Neural cell (in vitro differentiated cells): ENCODE results near the gene TMBIM4. TPM values are rescaled to one million over a fixed set of nuclear protein-coding genes. Genes with fewer than 3 reads are reported as not detected.

Experiments used
- H2AFZ ChIP-seq: fragments of 200-600, 300-800 bp; sonication (generic), shearing (Covaris generic); 2 replicates; pipeline ENCODE4 v1.6.0; 2014; ENCODE audit warnings: low read depth, mild to moderate bottlenecking, antibody characterized with exemption, low read length, moderate library complexity
- H3F3A ChIP-seq: fragments of 200-600 bp; shearing (Covaris generic); 2 replicates; pipeline ENCODE4 v1.6.1; 2016; ENCODE audit warnings: mild to moderate bottlenecking, moderate library complexity, mixed read lengths, antibody characterized with exemption, low read length; ENCODE audit not compliant: insufficient read depth, poor library complexity, severe bottlenecking
- H3K27ac ChIP-seq: fragments of 200-600, 300-800 bp; sonication (generic), shearing (Covaris generic); 2 replicates; pipeline ENCODE4 v1.5.1; 2014; ENCODE audit warnings: mild to moderate bottlenecking, low read length, moderate library complexity
- H3K27me3 ChIP-seq: fragments of 300-800, 200-600 bp; sonication (generic), shearing (Covaris generic); 2 replicates; pipeline ENCODE4 v1.6.0; 2014; ENCODE audit warnings: mild to moderate bottlenecking, low read depth, low read length, moderate library complexity; ENCODE audit not compliant: insufficient read depth
- H3K36me3 ChIP-seq: fragments of 300-800, 200-600 bp; sonication (generic), shearing (Covaris generic); 2 replicates; pipeline ENCODE4 v1.5.1; 2014; ENCODE audit warnings: mild to moderate bottlenecking, antibody characterized with exemption, low read length, moderate library complexity; ENCODE audit not compliant: insufficient read depth
- H3K4me2 ChIP-seq: fragments of 300-800, 200-600 bp; sonication (generic), shearing (Covaris generic); 2 replicates; pipeline ENCODE4 v1.6.0; 2014; ENCODE audit warnings: mild to moderate bottlenecking, low read length
- H3K4me3 ChIP-seq: fragments of 300-800, 200-600 bp; sonication (generic), shearing (Covaris generic); 2 replicates; pipeline ENCODE4 v1.5.1; 2014; ENCODE audit warnings: mild to moderate bottlenecking, low read length, moderate library complexity
- H3K79me2 ChIP-seq: fragments of 200-600 bp; shearing (Covaris generic); replicated peaks from 2 replicates; pipeline ENCODE4 v1.6.0; 2014; ENCODE audit warnings: mild to moderate bottlenecking, low read length, moderate library complexity; ENCODE audit not compliant: insufficient read depth
- H3K9ac ChIP-seq: fragments of 300-800, 200-600 bp; sonication (generic), shearing (Covaris generic); 2 replicates; pipeline ENCODE4 v1.6.1; 2016; ENCODE audit warnings: mild to moderate bottlenecking, low read length, mixed read lengths
- H3K9me2 ChIP-seq: fragments of 200-600 bp; shearing (Covaris generic); 2 replicates; pipeline ENCODE4 v1.6.1; 2016; ENCODE audit warnings: mild to moderate bottlenecking, low read length, mixed read lengths; ENCODE audit not compliant: insufficient read depth
- H3K9me3 ChIP-seq: fragments of 200-600, 300-800 bp; sonication (generic), shearing (Covaris generic); 2 replicates; pipeline ENCODE4 v1.6.1; 2016; ENCODE audit warnings: mild to moderate bottlenecking, mixed run types, low read length, moderate library complexity, mixed read lengths
- H4K20me1 ChIP-seq: fragments of 200-600 bp; shearing (Covaris generic); 2 replicates; pipeline ENCODE4 v1.6.1; 2016; ENCODE audit warnings: mild to moderate bottlenecking, mixed run types; ENCODE audit not compliant: insufficient read depth
- EP300 ChIP-seq: fragments of 450-650 bp; conservative IDR thresholded peaks from 2 replicates; pipeline ENCODE4 v1.6.1; 2014; ENCODE audit warnings: antibody characterized with exemption, mild to moderate bottlenecking, moderate library complexity; ENCODE audit not compliant: poor library complexity, severe bottlenecking
- EZH2 ChIP-seq: fragments of 200-600, 300-800 bp; shearing (Covaris generic), sonication (generic); IDR thresholded peaks from 2 replicates; pipeline ENCODE4 v1.6.1; 2014; ENCODE audit warnings: antibody characterized with exemption, low read length, borderline replicate concordance, mild to moderate bottlenecking; ENCODE audit not compliant: insufficient read depth, poor library complexity, severe bottlenecking
- MXI1 ChIP-seq: fragments of 450-650 bp; conservative IDR thresholded peaks from 2 replicates; pipeline ENCODE4 v1.6.1; 2014; ENCODE audit warnings: antibody characterized with exemption, mild to moderate bottlenecking; ENCODE audit not compliant: poor library complexity, severe bottlenecking
- POLR2AphosphoS5 ChIP-seq: IDR thresholded peaks from 2 replicates; pipeline ENCODE4 v1.6.1; 2012
- RAD21 ChIP-seq: fragments of 450-650 bp; conservative IDR thresholded peaks from 2 replicates; pipeline ENCODE4 v1.6.1; 2014; ENCODE audit warnings: antibody characterized with exemption, mild to moderate bottlenecking, moderate library complexity
- SMC3 ChIP-seq: fragments of 450-650 bp; conservative IDR thresholded peaks from 2 replicates; pipeline ENCODE4 v1.6.1; 2014; ENCODE audit warnings: antibody characterized with exemption, mild to moderate bottlenecking, moderate library complexity; ENCODE audit not compliant: poor library complexity
- TAF1 ChIP-seq: IDR thresholded peaks from 2 replicates; pipeline ENCODE4 v1.6.1; 2012; ENCODE audit warnings: low read depth
- polyA plus RNA-seq: library from polyadenylated mRNA; depleted of rRNA; stranded (reverse); fragments of >200 nt; gene quantifications from 2 replicates; pipeline ENCODE4 v1.2.3, GENCODE V29; 2014
- TF ChIP-seq, protein P1 (sequence below): IDR thresholded peaks from 2 replicates; pipeline ENCODE4 v1.6.1; 2012; ENCODE audit warnings: borderline replicate concordance
- TF ChIP-seq, protein P2 (sequence below): fragments of 450-650 bp; IDR thresholded peaks from 2 replicates; pipeline ENCODE4 v1.5.1; 2014; ENCODE audit warnings: antibody characterized with exemption, mild to moderate bottlenecking, moderate library complexity; ENCODE audit not compliant: poor library complexity, severe bottlenecking

Gene TMBIM4
- polyA plus RNA-seq, 1 donor from 2014 or later, result 24.5 TPM

- no peaks in the 10 kb centered on the region for H3K27me3 ChIP-seq
- no peaks in the 10 kb centered on the region for H3K36me3 ChIP-seq
- TF ChIP-seq MXI1 (no peak), EP300 (no peak), EZH2 (no peak), SMC3 (no peak), TAF1 (no peak), POLR2AphosphoS5 (no peak), RAD21 (no peak)
- TF ChIP-seq, protein P1, sequence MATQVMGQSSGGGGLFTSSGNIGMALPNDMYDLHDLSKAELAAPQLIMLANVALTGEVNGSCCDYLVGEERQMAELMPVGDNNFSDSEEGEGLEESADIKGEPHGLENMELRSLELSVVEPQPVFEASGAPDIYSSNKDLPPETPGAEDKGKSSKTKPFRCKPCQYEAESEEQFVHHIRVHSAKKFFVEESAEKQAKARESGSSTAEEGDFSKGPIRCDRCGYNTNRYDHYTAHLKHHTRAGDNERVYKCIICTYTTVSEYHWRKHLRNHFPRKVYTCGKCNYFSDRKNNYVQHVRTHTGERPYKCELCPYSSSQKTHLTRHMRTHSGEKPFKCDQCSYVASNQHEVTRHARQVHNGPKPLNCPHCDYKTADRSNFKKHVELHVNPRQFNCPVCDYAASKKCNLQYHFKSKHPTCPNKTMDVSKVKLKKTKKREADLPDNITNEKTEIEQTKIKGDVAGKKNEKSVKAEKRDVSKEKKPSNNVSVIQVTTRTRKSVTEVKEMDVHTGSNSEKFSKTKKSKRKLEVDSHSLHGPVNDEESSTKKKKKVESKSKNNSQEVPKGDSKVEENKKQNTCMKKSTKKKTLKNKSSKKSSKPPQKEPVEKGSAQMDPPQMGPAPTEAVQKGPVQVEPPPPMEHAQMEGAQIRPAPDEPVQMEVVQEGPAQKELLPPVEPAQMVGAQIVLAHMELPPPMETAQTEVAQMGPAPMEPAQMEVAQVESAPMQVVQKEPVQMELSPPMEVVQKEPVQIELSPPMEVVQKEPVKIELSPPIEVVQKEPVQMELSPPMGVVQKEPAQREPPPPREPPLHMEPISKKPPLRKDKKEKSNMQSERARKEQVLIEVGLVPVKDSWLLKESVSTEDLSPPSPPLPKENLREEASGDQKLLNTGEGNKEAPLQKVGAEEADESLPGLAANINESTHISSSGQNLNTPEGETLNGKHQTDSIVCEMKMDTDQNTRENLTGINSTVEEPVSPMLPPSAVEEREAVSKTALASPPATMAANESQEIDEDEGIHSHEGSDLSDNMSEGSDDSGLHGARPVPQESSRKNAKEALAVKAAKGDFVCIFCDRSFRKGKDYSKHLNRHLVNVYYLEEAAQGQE, result no peak
- TF ChIP-seq, protein P2, sequence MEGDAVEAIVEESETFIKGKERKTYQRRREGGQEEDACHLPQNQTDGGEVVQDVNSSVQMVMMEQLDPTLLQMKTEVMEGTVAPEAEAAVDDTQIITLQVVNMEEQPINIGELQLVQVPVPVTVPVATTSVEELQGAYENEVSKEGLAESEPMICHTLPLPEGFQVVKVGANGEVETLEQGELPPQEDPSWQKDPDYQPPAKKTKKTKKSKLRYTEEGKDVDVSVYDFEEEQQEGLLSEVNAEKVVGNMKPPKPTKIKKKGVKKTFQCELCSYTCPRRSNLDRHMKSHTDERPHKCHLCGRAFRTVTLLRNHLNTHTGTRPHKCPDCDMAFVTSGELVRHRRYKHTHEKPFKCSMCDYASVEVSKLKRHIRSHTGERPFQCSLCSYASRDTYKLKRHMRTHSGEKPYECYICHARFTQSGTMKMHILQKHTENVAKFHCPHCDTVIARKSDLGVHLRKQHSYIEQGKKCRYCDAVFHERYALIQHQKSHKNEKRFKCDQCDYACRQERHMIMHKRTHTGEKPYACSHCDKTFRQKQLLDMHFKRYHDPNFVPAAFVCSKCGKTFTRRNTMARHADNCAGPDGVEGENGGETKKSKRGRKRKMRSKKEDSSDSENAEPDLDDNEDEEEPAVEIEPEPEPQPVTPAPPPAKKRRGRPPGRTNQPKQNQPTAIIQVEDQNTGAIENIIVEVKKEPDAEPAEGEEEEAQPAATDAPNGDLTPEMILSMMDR, result no peak
- H3K79me2 ChIP-seq, result peaks cover 10% of the 10 kb centered on the region
- no peaks in the 10 kb centered on the region for H3F3A ChIP-seq
- peak overlapping the region; percentile 30 for H2AFZ ChIP-seq
- peak overlapping the region; percentile 76 for H3K4me3 ChIP-seq
- no peak overlapping the region for H3K27ac ChIP-seq
- H3K9ac ChIP-seq, result peak overlapping the region; percentile 56
- peak overlapping the region; percentile 57 for H3K4me2 ChIP-seq
- no peaks in the 10 kb centered on the region for H3K9me3 ChIP-seq
- no peaks in the 10 kb centered on the region for H4K20me1 ChIP-seq
- H3K9me2 ChIP-seq, result no peaks in the 10 kb centered on the region
Observed at GRCh38 chr12:66129934-66130266, 39.9 kb downstream of the TMBIM4 start.

GRCh38 chr12:66127650-66128049 is 42.1 kb downstream of the TMBIM4 start:
- H3K36me3 ChIP-seq, result no peaks in the 10 kb centered on the region
- H3K4me3 ChIP-seq, result no peak overlapping the region
- no peaks in the 10 kb centered on the region for H3K9me3 ChIP-seq
- no peak for TF ChIP-seq POLR2AphosphoS5
- TF ChIP-seq, protein P2, result no peak
- TF ChIP-seq MXI1, result no peak
- TF ChIP-seq EP300, result no peak
- no peak for TF ChIP-seq RAD21
- no peaks in the 10 kb centered on the region for H3F3A ChIP-seq
- H3K27me3 ChIP-seq, result no peaks in the 10 kb centered on the region
- H3K27ac ChIP-seq, result no peak overlapping the region
- H4K20me1 ChIP-seq, result no peaks in the 10 kb centered on the region
- H3K79me2 ChIP-seq, result peaks cover 10% of the 10 kb centered on the region
- H2AFZ ChIP-seq, result no peak overlapping the region
- no peak overlapping the region for H3K4me2 ChIP-seq
- no peaks in the 10 kb centered on the region for H3K9me2 ChIP-seq
- H3K9ac ChIP-seq, result no peak overlapping the region
